Bronchial epithelial cell (primary cell): Measurements from ENCODE around the gene CPA4. TPM values are rescaled to one million over a fixed set of nuclear protein-coding genes. Genes with fewer than 3 reads are reported as not detected.

Source experiments
- DNase-seq: peaks from one replicate; pipeline ENCODE4 v3.0.0-alpha.2; 2010; ENCODE audit warnings: low read depth
- FAIRE-seq: peaks from 2 replicates; lab custom pipeline; 2011; peaks lifted over from hg19 to GRCh38; lab: Jason Lieb, UNC
- H3K27me3 ChIP-seq: 2 replicates; pipeline ENCODE4 v1.5.1; 2011; ENCODE audit warnings: low read length; ENCODE audit not compliant: control insufficient read depth, insufficient read depth
- H3K36me3 ChIP-seq: 2 replicates; pipeline ENCODE4 v1.5.1; 2011; ENCODE audit warnings: low read length; ENCODE audit not compliant: control insufficient read depth, insufficient read depth
- H3K4me3 ChIP-seq: 2 replicates; pipeline ENCODE4 v1.5.1; 2011; ENCODE audit warnings: mild to moderate bottlenecking, low read depth, low read length, control low read depth
- total RNA-seq: library from RNA; depleted of rRNA; stranded (reverse); fragments of >200 nt; gene quantifications from 2 replicates; pipeline ENCODE4 v1.2.1, GENCODE V29; 2014
- TF ChIP-seq, protein P1 (sequence below): IDR thresholded peaks from 2 replicates; pipeline ENCODE4 v1.5.1; 2011; ENCODE audit warnings: mild to moderate bottlenecking, moderate library complexity, low read length, control low read depth, inconsistent platforms; ENCODE audit not compliant: insufficient read depth, severe bottlenecking

Gene CPA4
- total RNA-seq, 1 donor from 2014 or later: 5.3 TPM

DNA sequence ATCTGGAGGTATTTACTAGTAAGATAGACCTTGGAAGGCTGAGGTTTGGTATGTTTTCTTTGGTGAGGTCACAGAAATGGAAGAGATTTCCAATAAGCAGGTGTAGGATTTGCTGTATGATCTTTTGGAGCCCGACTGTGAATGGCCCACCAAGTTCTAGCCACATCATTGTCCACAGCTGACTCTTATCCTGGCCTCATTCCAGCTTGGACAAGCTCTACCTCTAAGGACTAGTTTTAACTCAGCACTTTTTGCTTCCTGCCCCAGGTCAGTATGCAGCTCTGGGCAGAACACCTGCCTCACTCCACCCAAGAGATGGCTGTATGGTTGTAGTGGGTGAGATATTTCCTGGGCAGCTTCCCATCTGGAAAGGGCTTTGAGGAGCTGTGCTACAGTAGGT lies 6.1 kb upstream of the CPA4 start:
- FAIRE-seq (no peak), DNase-seq (peak; percentile 40)
- TF ChIP-seq, protein P1, sequence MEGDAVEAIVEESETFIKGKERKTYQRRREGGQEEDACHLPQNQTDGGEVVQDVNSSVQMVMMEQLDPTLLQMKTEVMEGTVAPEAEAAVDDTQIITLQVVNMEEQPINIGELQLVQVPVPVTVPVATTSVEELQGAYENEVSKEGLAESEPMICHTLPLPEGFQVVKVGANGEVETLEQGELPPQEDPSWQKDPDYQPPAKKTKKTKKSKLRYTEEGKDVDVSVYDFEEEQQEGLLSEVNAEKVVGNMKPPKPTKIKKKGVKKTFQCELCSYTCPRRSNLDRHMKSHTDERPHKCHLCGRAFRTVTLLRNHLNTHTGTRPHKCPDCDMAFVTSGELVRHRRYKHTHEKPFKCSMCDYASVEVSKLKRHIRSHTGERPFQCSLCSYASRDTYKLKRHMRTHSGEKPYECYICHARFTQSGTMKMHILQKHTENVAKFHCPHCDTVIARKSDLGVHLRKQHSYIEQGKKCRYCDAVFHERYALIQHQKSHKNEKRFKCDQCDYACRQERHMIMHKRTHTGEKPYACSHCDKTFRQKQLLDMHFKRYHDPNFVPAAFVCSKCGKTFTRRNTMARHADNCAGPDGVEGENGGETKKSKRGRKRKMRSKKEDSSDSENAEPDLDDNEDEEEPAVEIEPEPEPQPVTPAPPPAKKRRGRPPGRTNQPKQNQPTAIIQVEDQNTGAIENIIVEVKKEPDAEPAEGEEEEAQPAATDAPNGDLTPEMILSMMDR: no peak

DNA sequence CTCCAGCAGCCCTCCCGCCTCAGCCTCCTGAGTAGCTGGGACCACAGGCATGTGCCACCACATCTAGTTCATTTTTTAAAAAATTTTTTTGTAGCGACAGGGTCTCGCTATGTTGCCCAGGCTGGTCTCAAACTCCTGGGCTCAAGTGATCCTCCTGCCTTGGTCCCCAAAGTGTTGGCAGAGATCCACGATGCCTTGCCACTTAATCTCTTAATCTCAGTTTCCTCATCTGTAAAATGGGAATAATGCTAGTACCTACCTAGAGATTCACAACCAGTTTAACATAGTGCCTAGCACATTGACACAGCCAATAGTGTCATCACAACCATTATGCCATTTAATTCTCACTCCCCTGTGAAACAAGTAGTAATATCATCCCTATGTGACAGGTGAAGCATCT lies 4.8 kb upstream of the CPA4 start:
- no peak for FAIRE-seq

More for the DNA sequence above, 6.1 kb upstream of the CPA4 start:
- no peaks in the 10 kb centered on the region for H3K27me3 ChIP-seq
- H3K36me3 ChIP-seq: no peaks in the 10 kb centered on the region
- no peak overlapping the region for H3K4me3 ChIP-seq

DNA sequence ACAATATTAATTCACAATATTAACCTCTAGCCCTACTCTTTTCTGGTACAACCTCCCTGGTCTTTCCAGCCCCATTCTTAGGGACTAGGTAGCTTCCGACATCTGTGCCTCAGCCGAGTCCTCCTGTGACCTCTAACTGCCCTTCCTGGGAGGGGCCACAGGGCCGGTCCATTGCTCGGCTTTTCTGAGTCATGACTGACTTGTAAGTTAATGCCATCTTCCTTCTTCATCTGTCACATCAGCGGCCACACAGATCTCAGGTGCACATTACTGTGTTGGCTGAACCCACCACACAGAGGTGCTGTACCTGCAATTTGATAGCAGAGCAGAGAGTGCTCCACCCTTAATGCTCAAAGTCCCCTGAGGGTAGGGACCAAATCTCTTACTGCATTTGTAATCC lies 4.1 kb upstream of the CPA4 start:
- TF ChIP-seq, protein P1: no peak
- Histone ChIP-seq H3K36me3 (no peaks in the 10 kb centered on the region), H3K27me3 (no peaks in the 10 kb centered on the region), H3K4me3 (no peak overlapping the region)
- FAIRE-seq (no peak), DNase-seq (no peak)

More for the DNA sequence above, 4.8 kb upstream of the CPA4 start:
- no peak overlapping the region for H3K4me3 ChIP-seq
- H3K27me3 ChIP-seq: no peaks in the 10 kb centered on the region
- no peak for DNase-seq
- H3K36me3 ChIP-seq: no peaks in the 10 kb centered on the region
- TF ChIP-seq, protein P1: no peak

DNA sequence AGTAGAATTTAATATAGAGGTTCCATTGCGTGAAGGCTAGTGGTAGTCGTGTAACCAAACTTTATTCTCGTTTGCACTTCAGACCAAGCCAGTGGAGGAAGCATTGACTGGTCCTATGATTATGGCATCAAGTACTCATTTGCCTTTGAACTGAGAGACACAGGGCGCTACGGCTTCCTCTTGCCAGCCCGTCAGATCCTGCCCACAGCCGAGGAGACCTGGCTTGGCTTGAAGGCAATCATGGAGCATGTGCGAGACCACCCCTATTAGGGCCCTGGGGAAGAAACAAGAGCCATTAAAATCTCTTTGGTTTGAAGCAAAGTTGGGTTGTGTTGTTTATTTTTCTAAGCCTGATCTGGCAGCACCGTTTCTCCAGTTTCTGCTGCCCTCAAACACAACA lies 3.5 kb upstream of the CPA4 start:
- no peaks in the 10 kb centered on the region for H3K27me3 ChIP-seq
- TF ChIP-seq, protein P1: no peak
- no peaks in the 10 kb centered on the region for H3K36me3 ChIP-seq
- FAIRE-seq (no peak), DNase-seq (no peak)
- no peak overlapping the region for H3K4me3 ChIP-seq

DNA sequence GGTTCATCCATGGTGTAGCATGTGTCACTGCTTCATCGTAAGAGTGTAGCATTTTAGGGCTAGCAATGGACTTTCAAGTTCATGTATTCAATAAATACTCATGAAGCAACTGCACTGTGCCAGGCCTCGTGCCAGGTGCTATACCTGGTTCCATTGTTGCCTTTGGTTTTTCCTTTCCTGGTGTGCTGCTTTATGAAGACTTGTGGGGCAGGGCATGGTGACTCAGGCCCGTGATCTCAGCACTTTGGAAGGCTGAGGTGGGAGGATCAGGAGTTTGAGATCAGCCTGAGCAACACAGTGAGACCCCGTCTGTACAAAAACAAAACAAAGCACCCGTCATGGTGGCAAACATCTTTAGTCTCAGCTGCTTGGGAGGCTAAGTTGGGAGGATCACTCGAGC lies 2.2 kb upstream of the CPA4 start:
- no peak overlapping the region for H3K4me3 ChIP-seq
- FAIRE-seq: no peak
- TF ChIP-seq, protein P1: no peak
- DNase-seq: peak; percentile 96
- no peaks in the 10 kb centered on the region for H3K36me3 ChIP-seq
- no peaks in the 10 kb centered on the region for H3K27me3 ChIP-seq

DNA sequence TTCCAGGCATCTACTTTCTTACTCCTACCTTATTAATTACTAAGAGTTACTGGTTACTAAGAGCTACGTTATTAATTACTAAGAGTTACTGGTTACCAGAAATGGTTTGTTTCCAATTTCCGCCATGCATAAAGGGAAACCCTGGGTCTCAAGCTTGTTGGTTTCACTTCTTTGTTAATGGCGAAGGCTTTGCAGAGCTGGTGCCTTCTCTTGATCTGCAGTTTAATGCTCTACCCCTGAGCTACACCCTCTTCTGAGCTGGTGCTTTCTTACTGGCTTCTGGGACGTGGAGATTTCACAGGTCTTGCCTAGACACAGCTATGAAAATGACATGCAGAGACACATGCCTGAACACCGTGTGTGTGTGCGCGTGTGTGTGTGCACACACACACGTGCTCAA lies 560 bp downstream of the CPA4 start:
- Histone ChIP-seq H3K36me3 (no peaks in the 10 kb centered on the region), H3K27me3 (no peaks in the 10 kb centered on the region), H3K4me3 (no peak overlapping the region)
- no peak for FAIRE-seq
- DNase-seq: no peak
- TF ChIP-seq, protein P1: no peak
